Smooth muscle cell (in vitro differentiated cells): Measurements from ENCODE around the gene CDC42EP2. TPM values are rescaled to one million over a fixed set of nuclear protein-coding genes. Genes with fewer than 3 reads are reported as not detected.

Experiments
- DNase-seq: peaks from one replicate; lab custom pipeline; 2025; ENCODE audit not compliant: unreplicated experiment; lab: John Stamatoyannopoulos, UW
- H2AFZ ChIP-seq: fragments of 200-600 bp; sonication (generic); 2 replicates; pipeline ENCODE4 v1.6.0; 2016; ENCODE audit warnings: antibody characterized with exemption, low read depth, mild to moderate bottlenecking
- H3F3A ChIP-seq: fragments of 200-600 bp; sonication (generic); 2 replicates; pipeline ENCODE4 v1.6.0; 2017; ENCODE audit warnings: antibody characterized with exemption, low read depth
- H3K27ac ChIP-seq: fragments of 200-600 bp; sonication (generic); 2 replicates; pipeline ENCODE4 v1.5.1; 2016; ENCODE audit warnings: low read depth, mild to moderate bottlenecking
- H3K27me3 ChIP-seq: fragments of 200-600 bp; sonication (generic); 2 replicates; pipeline ENCODE4 v1.6.1; 2016; ENCODE audit warnings: low read depth, mild to moderate bottlenecking
- H3K36me3 ChIP-seq: fragments of 200-600 bp; sonication (generic); 2 replicates; pipeline ENCODE4 v1.5.1; 2016; ENCODE audit warnings: low read depth
- H3K4me1 ChIP-seq: fragments of 200-600 bp; sonication (generic); 2 replicates; pipeline ENCODE4 v1.5.1; 2016; ENCODE audit warnings: low read depth
- H3K4me2 ChIP-seq: fragments of 200-600 bp; sonication (generic); 2 replicates; pipeline ENCODE4 v1.6.0; 2016; ENCODE audit warnings: mild to moderate bottlenecking
- H3K4me3 ChIP-seq: fragments of 200-600 bp; sonication (generic); 2 replicates; pipeline ENCODE4 v1.5.1; 2016; ENCODE audit warnings: mild to moderate bottlenecking
- H3K79me2 ChIP-seq: fragments of 200-600 bp; sonication (generic); 2 replicates; pipeline ENCODE4 v1.6.0; 2016; ENCODE audit warnings: low read depth, mild to moderate bottlenecking
- H3K9ac ChIP-seq: fragments of 200-600 bp; sonication (generic); 2 replicates; pipeline ENCODE4 v1.6.0; 2016; ENCODE audit warnings: low read depth
- H3K9me3 ChIP-seq: fragments of 200-600 bp; sonication (generic); replicated peaks from 2 replicates; pipeline ENCODE4 v1.5.1; 2016; ENCODE audit warnings: low read depth
- H4K20me1 ChIP-seq: fragments of 200-600 bp; sonication (generic); 2 replicates; pipeline ENCODE4 v1.6.0; 2016; ENCODE audit warnings: low read depth
- WGBS: methylation state at CpG from one replicate; pipeline ENCODE4 v1.1.7; 2016; ENCODE audit warnings: low lambda C conversion rate; 5-methylcytosine and 5-hydroxymethylcytosine counted together
- polyA plus RNA-seq: library from polyadenylated mRNA; unstranded; fragments of >200 nt; fragmentation: Nextera tagmentation; extraction: Ambion mirVana; gene quantifications from 2 replicates; pipeline ENCODE4 v1.2.1, GENCODE V29; 2016
- total RNA-seq: library from RNA; depleted of rRNA; stranded (reverse); fragments of >200 nt; gene quantifications from 2 replicates; pipeline ENCODE4 v1.2.3, GENCODE V29; 2014
- TF ChIP-seq, protein P1 (sequence below): fragments of 200-600 bp; sonication (generic); IDR thresholded peaks from 2 replicates; pipeline ENCODE4 v1.5.1; 2017; ENCODE audit warnings: borderline replicate concordance, mild to moderate bottlenecking, antibody characterized with exemption; ENCODE audit not compliant: insufficient read depth, poor library complexity, severe bottlenecking

CDC42EP2 gene
- total and polyA plus RNA-seq, 2 experiments from 2014 or later, result 4.0 to 7.8 TPM

DNA sequence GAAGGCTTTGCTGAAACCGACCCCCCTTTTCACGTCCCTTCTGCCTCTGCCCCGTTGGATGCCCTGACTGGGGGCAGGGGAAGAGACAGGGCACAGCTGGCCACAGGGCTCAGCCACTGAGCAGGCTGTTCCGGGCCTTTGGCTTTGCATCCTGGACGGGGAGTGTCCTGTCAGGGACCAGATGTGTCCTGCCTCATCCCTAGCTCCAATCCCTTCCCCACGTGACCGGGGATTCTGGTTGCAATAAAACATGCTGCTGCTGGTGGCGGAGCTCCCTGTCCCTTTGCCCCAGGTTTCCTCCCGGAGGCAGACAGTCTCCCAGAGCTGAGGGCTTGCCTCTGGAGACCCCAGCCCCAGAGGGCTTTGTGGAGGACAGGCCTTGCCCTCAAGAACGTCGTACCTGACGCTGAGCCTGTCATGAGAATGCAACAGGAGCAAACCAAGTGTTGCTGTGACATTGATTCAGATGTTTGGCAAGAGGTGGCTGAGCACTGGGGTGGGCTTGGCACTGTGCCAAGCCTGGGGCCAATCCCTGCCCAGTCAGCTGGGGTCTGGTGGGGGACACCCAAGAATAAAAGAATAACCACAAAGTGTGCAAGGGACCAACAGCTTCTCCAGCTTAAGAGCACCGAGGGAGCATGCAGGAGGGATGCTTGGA lies 7.3 kb downstream of the CDC42EP2 start:
- peaks cover 53% of the 10 kb centered on the region for H4K20me1 ChIP-seq
- H3K9ac ChIP-seq, result no peak overlapping the region
- no peaks in the 10 kb centered on the region for H3K27me3 ChIP-seq
- H3K79me2 ChIP-seq, result peaks cover 31% of the 10 kb centered on the region
- H2AFZ ChIP-seq, result no peak overlapping the region
- H3K36me3 ChIP-seq, result no peaks in the 10 kb centered on the region
- H3K4me3 ChIP-seq, result no peak overlapping the region
- DNase-seq, result no peak
- H3K4me1 ChIP-seq, result peaks cover 10% of the 10 kb centered on the region
- WGBS, result 91% methylated on average over 13 of the region's 13 CpGs
- no peak overlapping the region for H3K4me2 ChIP-seq
- H3K27ac ChIP-seq, result no peak overlapping the region
- no peaks in the 10 kb centered on the region for H3F3A ChIP-seq
- TF ChIP-seq, protein P1, sequence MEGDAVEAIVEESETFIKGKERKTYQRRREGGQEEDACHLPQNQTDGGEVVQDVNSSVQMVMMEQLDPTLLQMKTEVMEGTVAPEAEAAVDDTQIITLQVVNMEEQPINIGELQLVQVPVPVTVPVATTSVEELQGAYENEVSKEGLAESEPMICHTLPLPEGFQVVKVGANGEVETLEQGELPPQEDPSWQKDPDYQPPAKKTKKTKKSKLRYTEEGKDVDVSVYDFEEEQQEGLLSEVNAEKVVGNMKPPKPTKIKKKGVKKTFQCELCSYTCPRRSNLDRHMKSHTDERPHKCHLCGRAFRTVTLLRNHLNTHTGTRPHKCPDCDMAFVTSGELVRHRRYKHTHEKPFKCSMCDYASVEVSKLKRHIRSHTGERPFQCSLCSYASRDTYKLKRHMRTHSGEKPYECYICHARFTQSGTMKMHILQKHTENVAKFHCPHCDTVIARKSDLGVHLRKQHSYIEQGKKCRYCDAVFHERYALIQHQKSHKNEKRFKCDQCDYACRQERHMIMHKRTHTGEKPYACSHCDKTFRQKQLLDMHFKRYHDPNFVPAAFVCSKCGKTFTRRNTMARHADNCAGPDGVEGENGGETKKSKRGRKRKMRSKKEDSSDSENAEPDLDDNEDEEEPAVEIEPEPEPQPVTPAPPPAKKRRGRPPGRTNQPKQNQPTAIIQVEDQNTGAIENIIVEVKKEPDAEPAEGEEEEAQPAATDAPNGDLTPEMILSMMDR, result no peak
- H3K9me3 ChIP-seq, result no peaks in the 10 kb centered on the region

DNA sequence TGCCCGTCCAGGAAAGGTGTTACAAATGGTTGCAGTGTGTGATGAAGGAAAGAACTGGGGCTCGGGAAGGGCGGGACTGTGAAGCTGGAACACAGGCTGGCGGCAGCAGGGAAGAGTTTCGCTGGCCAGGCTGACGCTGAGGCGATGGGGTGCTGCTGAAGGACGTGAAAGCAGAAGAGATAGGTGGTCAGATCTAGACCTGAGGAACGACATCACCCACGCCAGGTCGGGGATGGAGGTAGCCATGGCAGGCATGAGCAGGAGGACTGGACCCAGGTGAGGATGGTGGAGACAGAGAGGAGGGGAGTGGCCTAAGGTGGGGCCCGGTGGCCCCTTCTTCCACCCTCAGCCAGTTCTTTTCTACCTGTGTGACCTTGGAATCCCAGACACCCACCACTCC lies 9.1 kb downstream of the CDC42EP2 start:
- H3K4me1 ChIP-seq, result no peaks in the 10 kb centered on the region
- no peak overlapping the region for H3K4me2 ChIP-seq
- 83% methylated on average over 10 of the region's 12 CpGs for WGBS
- peaks cover 39% of the 10 kb centered on the region for H4K20me1 ChIP-seq
- H3K27ac ChIP-seq, result no peak overlapping the region
- H2AFZ ChIP-seq, result no peak overlapping the region
- no peaks in the 10 kb centered on the region for H3K9me3 ChIP-seq
- H3K36me3 ChIP-seq, result no peaks in the 10 kb centered on the region
- DNase-seq, result no peak
- peaks cover 14% of the 10 kb centered on the region for H3K79me2 ChIP-seq
- TF ChIP-seq, protein P1, result no peak
- no peaks in the 10 kb centered on the region for H3F3A ChIP-seq
- no peak overlapping the region for H3K4me3 ChIP-seq
- H3K9ac ChIP-seq, result no peak overlapping the region
- H3K27me3 ChIP-seq, result no peaks in the 10 kb centered on the region

DNA sequence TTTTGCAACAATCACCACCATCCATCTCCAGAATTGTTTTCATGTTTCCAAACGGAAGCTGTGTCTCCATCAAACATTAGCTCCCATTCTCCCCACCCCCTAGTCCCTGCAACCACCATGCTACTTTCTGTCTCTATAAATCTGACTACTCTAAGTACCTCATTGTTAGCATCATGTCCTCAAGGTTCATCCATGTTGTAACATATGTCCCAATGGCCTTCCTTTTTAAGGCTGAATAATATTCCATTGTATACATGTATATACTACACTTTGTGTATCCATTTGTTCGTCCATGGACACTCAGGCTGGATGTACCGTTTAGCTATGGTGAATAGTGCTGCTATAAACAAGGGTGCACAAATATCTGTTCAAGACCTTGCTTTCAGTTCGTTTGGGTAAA lies 10.8 kb downstream of the CDC42EP2 start:
- Histone ChIP-seq H3K4me1 (no peaks in the 10 kb centered on the region), H3F3A (no peaks in the 10 kb centered on the region), H4K20me1 (peaks cover 23% of the 10 kb centered on the region), H2AFZ (no peak overlapping the region), H3K79me2 (no peaks in the 10 kb centered on the region), H3K36me3 (no peaks in the 10 kb centered on the region), H3K27me3 (no peaks in the 10 kb centered on the region), H3K4me2 (no peak overlapping the region), H3K27ac (no peak overlapping the region), H3K9ac (no peak overlapping the region), H3K9me3 (no peaks in the 10 kb centered on the region), H3K4me3 (no peak overlapping the region)
- 91% methylated on average over 4 of the region's 4 CpGs for WGBS
- no peak for DNase-seq
- TF ChIP-seq, protein P1, result no peak

DNA sequence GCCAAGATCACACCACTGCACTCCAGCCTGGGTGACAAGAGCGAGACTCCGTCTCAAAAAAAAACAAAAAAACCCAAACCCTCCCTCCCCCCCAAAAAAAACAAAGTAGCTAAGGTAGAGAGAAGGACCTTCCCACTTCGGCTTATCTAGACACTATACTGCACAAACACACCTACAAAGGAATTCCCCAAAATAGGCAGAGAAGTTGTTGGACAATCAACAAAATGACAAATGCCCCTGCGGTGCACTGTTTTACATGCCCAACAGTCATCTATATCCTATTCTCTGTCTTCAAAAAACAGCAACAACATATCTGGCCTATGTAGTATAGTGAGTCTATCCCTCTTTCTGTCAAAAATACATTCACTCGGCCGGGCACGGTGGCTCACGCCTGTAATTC lies 12.4 kb downstream of the CDC42EP2 start:
- Histone ChIP-seq H4K20me1 (peaks cover 7% of the 10 kb centered on the region), H3K9ac (no peak overlapping the region), H3K4me3 (no peak overlapping the region), H3K27ac (no peak overlapping the region), H3K79me2 (no peaks in the 10 kb centered on the region), H3F3A (no peaks in the 10 kb centered on the region), H3K4me2 (no peak overlapping the region), H3K4me1 (no peaks in the 10 kb centered on the region), H3K27me3 (no peaks in the 10 kb centered on the region), H3K36me3 (no peaks in the 10 kb centered on the region), H3K9me3 (no peaks in the 10 kb centered on the region), H2AFZ (no peak overlapping the region)
- TF ChIP-seq, protein P1, result no peak
- no peak for DNase-seq
- WGBS, result 98% methylated on average over 8 of the region's 8 CpGs
